ENCODE data around the gene LRP1B. TPM values are rescaled to one million over a fixed set of nuclear protein-coding genes. Genes with fewer than 3 reads are reported as not detected.

LRP1B gene
- total and polyA plus RNA-seq, 2 of the 8 experiments (the other 6 are each of a cell fraction or from before 2014, with no cell fraction given), result 0.03 TPM; not detected in 1

GRCh38 chr2:141301551-141301950 is 829.3 kb downstream of the LRP1B start:
- Histone ChIP-seq H3K23me2 (ENCODE audit: low read depth, low read length) (no peaks in the 10 kb centered on the region), H3K27me3 (replicated peaks in 1 of 4; ENCODE audit: control insufficient read depth in 3 of 4, extremely low read depth in 1 of 4, insufficient read depth in 3 of 4, low read length in 3 of 4) (no peaks in the 10 kb centered on the region), H2BK12ac (ENCODE audit: low read depth, low read length) (no peak overlapping the region), H4K20me1 (replicated peaks in 1 of 2; ENCODE audit: control insufficient read depth in 1 of 2, insufficient read depth in 2 of 2, low read length in 2 of 2) (no peaks in the 10 kb centered on the region), H2BK120ac (replicated peaks; ENCODE audit: low read depth, low read length) (no peak overlapping the region), H3K79me1 (ENCODE audit: low read depth, low read length) (no peaks in the 10 kb centered on the region), H3K4me3 (ENCODE audit: extremely low read depth in 1 of 4, insufficient read depth in 2 of 4, low read depth in 3 of 4, low read length in 4 of 4) (no peak overlapping the region), H4K5ac (ENCODE audit: insufficient read length, low read depth, low read length) (no peak overlapping the region), H3K9me3 (ENCODE audit: insufficient read depth in 2 of 2, low read depth in 1 of 2, low read length in 1 of 2) (no peaks in the 10 kb centered on the region), H2AK5ac (ENCODE audit: low read depth, low read length) (no peak overlapping the region), H3K23ac (ENCODE audit: insufficient read length) (no peak overlapping the region), H3K4ac (replicated peaks; ENCODE audit: insufficient read length, low read depth, low read length) (no peak overlapping the region), H3K9ac (replicated peaks in 1 of 4; ENCODE audit: extremely low read depth in 1 of 4, low read depth in 3 of 4, low read length in 3 of 4) (no peak overlapping the region), H3K4me1 (replicated peaks in 1 of 4; ENCODE audit: control insufficient read depth in 3 of 4, insufficient read depth in 4 of 4, low read length in 3 of 4) (no peaks in the 10 kb centered on the region), H3K79me2 (ENCODE audit: control insufficient read depth in 1 of 2, insufficient read depth in 2 of 2, low read length in 2 of 2) (no peaks in the 10 kb centered on the region), H3K18ac (ENCODE audit: extremely low read depth, low read length) (no peak overlapping the region), H3K36me3 (ENCODE audit: control insufficient read depth in 2 of 4, insufficient read depth in 4 of 4, low read length in 3 of 4) (no peaks in the 10 kb centered on the region), H2AFZ (ENCODE audit: low read length) (no peak overlapping the region), H3K27ac (ENCODE audit: low read depth, low read length) (no peak overlapping the region), H2BK5ac (ENCODE audit: low read depth, low read length) (no peak overlapping the region), H4K8ac (ENCODE audit: extremely low read depth, insufficient read depth, low read length) (no peak overlapping the region), H4K91ac (replicated peaks; ENCODE audit: insufficient read length, low read length) (no peak overlapping the region), H2BK15ac (ENCODE audit: low read length) (no peak overlapping the region), H3K14ac (ENCODE audit: insufficient read length) (no peak overlapping the region), H2BK20ac (ENCODE audit: low read length) (no peak overlapping the region), H3K56ac (replicated peaks; ENCODE audit: insufficient read length, low read depth, low read length) (no peak overlapping the region), H3K4me2 (ENCODE audit: insufficient read depth in 1 of 2, low read depth in 2 of 2, low read length in 2 of 2) (no peak overlapping the region)
- no peak for DNase-seq (ENCODE audit: low read depth in 1 of 2, low spot score in 2 of 2)
- TF ChIP-seq EP300 (IDR thresholded peaks at IDR 0.05; ENCODE audit: borderline replicate concordance in 1 of 2, low read depth in 2 of 2, low read length in 2 of 2) (no peak), TEAD4 (IDR thresholded peaks at IDR 0.05; ENCODE audit: low read depth, low read length) (no peak), POLR2AphosphoS5 (IDR thresholded peaks at IDR 0.05; ENCODE audit: low read depth, low read length) (no peak), SIN3A (conservative IDR thresholded peaks at IDR 0.05 in 1 of 2, IDR thresholded peaks at IDR 0.05 in 1 of 2; ENCODE audit: low read depth in 1 of 2, low read length in 2 of 2) (no peak), ASH2L (IDR thresholded peaks at IDR 0.05; ENCODE audit: low read length) (no peak), CBX5 (IDR thresholded peaks at IDR 0.05; ENCODE audit: low read depth, low read length) (no peak), BACH1 (IDR thresholded peaks at IDR 0.05; ENCODE audit: low read length) (no peak), SRF (IDR thresholded peaks at IDR 0.05; ENCODE audit: low read depth, low read length) (no peak), JUN (IDR thresholded peaks at IDR 0.05; ENCODE audit: low read depth, low read length) (no peak), CBX8 (IDR thresholded peaks at IDR 0.05; ENCODE audit: borderline replicate concordance, low read depth, low read length) (no peak), EZH2 (IDR thresholded peaks at IDR 0.05; ENCODE audit: low read depth, low read length, severe bottlenecking) (no peak), EGR1 (IDR thresholded peaks at IDR 0.05; ENCODE audit: borderline replicate concordance, low read depth, low read length) (no peak), SUZ12 (IDR thresholded peaks at IDR 0.05; ENCODE audit: low read length) (no peak), HDAC6 (IDR thresholded peaks at IDR 0.05; ENCODE audit: low read depth, low read length) (no peak)
- no peak for FAIRE-seq
- POLR2A ChIA-PET (ENCODE audit: partially characterized antibody), result interaction anchor here (0.6 kb wide), 1 partner anchor 16 kb away, joined by 3 read pairs; no protein-coding TSS in a partner anchor
- 100% methylated on average over 2 of the region's 2 CpGs; no CpG with 5 or more reads in 1 of the 2 experiments for WGBS, 2 experiments (ENCODE audit: extremely low coverage in 1 of 2, insufficient coverage in 1 of 2, insufficient read length in 1 of 2, insufficient replicate concordance in 2 of 2, low coverage in 1 of 2, low lambda C conversion rate in 2 of 2, missing lambda C conversion rate in 1 of 2)
- CTCF ChIA-PET (ENCODE audit: partially characterized antibody), result interaction anchor here (1.1 kb wide), 1 partner anchor 98 kb away, joined by 3 read pairs; no protein-coding TSS in a partner anchor

All from H1 (cell line).